ENCODE measurements around the gene B3GALNT2.

DNA sequence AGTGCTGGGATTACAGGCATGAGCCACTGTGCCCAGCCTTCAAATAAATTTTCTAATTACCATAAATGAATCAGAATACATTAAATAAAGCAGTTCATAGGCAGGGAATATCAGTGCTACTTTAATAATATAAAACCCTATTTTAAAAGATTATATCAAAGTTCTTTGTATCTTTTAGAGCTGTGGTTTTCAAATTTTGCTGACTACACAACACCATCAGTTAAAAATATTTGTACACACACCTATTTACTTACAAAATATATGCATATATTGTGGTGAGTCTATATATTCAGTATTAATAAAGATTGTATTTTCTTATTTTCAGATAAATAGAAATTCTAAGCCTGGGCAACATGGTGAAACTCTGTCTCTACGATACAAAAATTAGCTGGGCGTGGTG lies 18.7 kb downstream of the B3GALNT2 start:
- TF ChIP-seq, protein P1, sequence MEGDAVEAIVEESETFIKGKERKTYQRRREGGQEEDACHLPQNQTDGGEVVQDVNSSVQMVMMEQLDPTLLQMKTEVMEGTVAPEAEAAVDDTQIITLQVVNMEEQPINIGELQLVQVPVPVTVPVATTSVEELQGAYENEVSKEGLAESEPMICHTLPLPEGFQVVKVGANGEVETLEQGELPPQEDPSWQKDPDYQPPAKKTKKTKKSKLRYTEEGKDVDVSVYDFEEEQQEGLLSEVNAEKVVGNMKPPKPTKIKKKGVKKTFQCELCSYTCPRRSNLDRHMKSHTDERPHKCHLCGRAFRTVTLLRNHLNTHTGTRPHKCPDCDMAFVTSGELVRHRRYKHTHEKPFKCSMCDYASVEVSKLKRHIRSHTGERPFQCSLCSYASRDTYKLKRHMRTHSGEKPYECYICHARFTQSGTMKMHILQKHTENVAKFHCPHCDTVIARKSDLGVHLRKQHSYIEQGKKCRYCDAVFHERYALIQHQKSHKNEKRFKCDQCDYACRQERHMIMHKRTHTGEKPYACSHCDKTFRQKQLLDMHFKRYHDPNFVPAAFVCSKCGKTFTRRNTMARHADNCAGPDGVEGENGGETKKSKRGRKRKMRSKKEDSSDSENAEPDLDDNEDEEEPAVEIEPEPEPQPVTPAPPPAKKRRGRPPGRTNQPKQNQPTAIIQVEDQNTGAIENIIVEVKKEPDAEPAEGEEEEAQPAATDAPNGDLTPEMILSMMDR (IDR thresholded peaks at IDR 0.05) = no peak
- TF ChIP-seq POLR2A (IDR thresholded peaks at IDR 0.05) = no peak
- no peak for TF ChIP-seq POLR2AphosphoS5 (IDR thresholded peaks at IDR 0.05)

Data from prostate gland (tissue), 2 donors.